Keratinocyte (primary cell): ENCODE data around the gene MYCBP2.

Experiments used
- EZH2 ChIP-seq: IDR thresholded peaks from one replicate; pipeline ENCODE4 v1.6.1; 2012; ENCODE audit warnings: inconsistent platforms, mild to moderate bottlenecking, low read length, moderate library complexity
- TF ChIP-seq, protein P1 (sequence below), 3 experiments: IDR thresholded peaks in 1 of 3; conservative IDR thresholded peaks in 1 of 3; optimal IDR thresholded peaks in 1 of 3; 2 replicates in 2 of 3; 3 replicates in 1 of 3; pipeline versions ENCODE3 to v1.5.1; 2011; ENCODE audit warnings: low read length in 3 of 3, mild to moderate bottlenecking in 3 of 3, moderate library complexity in 2 of 3, control low read depth in 1 of 3, inconsistent platforms in 1 of 3; ENCODE audit not compliant: insufficient read depth in 2 of 3; ENCODE audit errors: extremely low read depth in 1 of 3

DNA sequence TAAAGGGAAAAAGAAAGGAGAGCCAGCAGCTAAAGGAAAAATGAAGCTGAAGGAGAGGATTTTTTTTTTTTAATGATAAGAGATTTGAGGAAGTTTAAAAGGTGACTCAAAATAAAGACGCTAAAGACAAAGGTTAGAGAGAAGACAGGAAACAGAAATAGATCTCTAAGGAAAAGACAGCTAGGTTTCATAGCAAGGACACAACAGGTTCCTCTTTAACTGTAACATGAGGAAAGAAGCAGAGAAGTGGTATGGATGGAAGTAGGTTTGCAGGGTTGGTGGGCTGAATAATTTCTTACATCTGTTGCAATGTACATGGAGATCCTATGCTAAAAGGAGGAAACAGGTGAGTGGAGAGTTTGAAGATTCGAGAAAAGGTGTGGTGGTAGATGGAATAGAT, 107.5 kb downstream of the MYCBP2 start:
- TF ChIP-seq, protein P1, sequence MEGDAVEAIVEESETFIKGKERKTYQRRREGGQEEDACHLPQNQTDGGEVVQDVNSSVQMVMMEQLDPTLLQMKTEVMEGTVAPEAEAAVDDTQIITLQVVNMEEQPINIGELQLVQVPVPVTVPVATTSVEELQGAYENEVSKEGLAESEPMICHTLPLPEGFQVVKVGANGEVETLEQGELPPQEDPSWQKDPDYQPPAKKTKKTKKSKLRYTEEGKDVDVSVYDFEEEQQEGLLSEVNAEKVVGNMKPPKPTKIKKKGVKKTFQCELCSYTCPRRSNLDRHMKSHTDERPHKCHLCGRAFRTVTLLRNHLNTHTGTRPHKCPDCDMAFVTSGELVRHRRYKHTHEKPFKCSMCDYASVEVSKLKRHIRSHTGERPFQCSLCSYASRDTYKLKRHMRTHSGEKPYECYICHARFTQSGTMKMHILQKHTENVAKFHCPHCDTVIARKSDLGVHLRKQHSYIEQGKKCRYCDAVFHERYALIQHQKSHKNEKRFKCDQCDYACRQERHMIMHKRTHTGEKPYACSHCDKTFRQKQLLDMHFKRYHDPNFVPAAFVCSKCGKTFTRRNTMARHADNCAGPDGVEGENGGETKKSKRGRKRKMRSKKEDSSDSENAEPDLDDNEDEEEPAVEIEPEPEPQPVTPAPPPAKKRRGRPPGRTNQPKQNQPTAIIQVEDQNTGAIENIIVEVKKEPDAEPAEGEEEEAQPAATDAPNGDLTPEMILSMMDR (optimal IDR thresholded peaks at IDR 0.05 in 1 of 3, IDR thresholded peaks at IDR 0.05 in 1 of 3, conservative IDR thresholded peaks at IDR 0.05 in 1 of 3; ENCODE audit: extremely low read depth in 1 of 3, insufficient read depth in 2 of 3, low read length in 3 of 3), result no peak
- no peak for TF ChIP-seq EZH2
